Transverse colon (tissue), 4 donors: ENCODE measurements around the gene FLCN. TPM values are rescaled to one million over a fixed set of nuclear protein-coding genes. Genes with fewer than 3 reads are reported as not detected.
A peak's percentile ranks its signal among the peaks of the same experiment; 100 is the strongest.
"Not testable (repeated sequence)": the region's sequence is repeated elsewhere in the genome, so short reads cannot be mapped to it uniquely, and the experiment has no call there.

ENCODE experiments used
- DNase-seq: peaks from one replicate; pipeline ENCODE4 v3.0.0-alpha.2; 2019
- H3K27ac ChIP-seq, 4 donors: fragments of 200-600 bp; sonication (generic); 2 replicates each; pipeline ENCODE4 v1.5.1; 2016 to 2018; ENCODE audit warnings: inconsistent platforms in 4 of 4
- H3K27me3 ChIP-seq: fragments of 200-600 bp; sonication (generic); 2 replicates; pipeline ENCODE4 v1.5.1; 2017; ENCODE audit warnings: inconsistent platforms
- H3K36me3 ChIP-seq, 4 donors: fragments of 200-600 bp; sonication (generic); 2 replicates each; pipeline ENCODE4 v1.5.1; 2017 to 2019; ENCODE audit warnings: inconsistent platforms in 4 of 4
- H3K4me1 ChIP-seq, 4 donors: fragments of 200-600 bp; sonication (generic); 2 replicates each; pipeline ENCODE4 v1.5.1; 2017 to 2020; ENCODE audit warnings: inconsistent platforms in 4 of 4
- H3K4me3 ChIP-seq, 4 donors: fragments of 200-600 bp; sonication (generic); 1 replicate in 1 of 4; 2 replicates in 3 of 4; pipeline versions ENCODE4 v1.5.1 to v1.6.1; 2017 to 2019; ENCODE audit warnings: inconsistent platforms in 4 of 4
- H3K9me3 ChIP-seq, 2 donors: fragments of 200-600 bp; sonication (generic); 2 replicates each; pipeline ENCODE4 v1.5.1; 2017 to 2019; ENCODE audit warnings: inconsistent platforms in 2 of 2
- CTCF ChIP-seq, 5 experiments: fragments of 200-600 bp in 3 of 5; fragments of 450-650 bp in 2 of 5; sonication (generic) in 3 of 5; IDR thresholded peaks; 1 replicate in 2 of 5; 2 replicates in 3 of 5; pipeline ENCODE4 v1.5.1; 2016 to 2017; ENCODE audit warnings: antibody characterized with exemption in 5 of 5, inconsistent platforms in 3 of 5, mild to moderate bottlenecking in 2 of 5, moderate library complexity in 1 of 5
- EP300 ChIP-seq: sonication (generic); formaldehyde crosslinking; IDR thresholded peaks from one replicate; pipeline ENCODE4 v1.6.1; 2017; ENCODE audit warnings: antibody characterized with exemption, low read depth
- POLR2A ChIP-seq: fragments of 450-650 bp; IDR thresholded peaks from one replicate; pipeline ENCODE4 v1.6.1; 2016; ENCODE audit warnings: antibody characterized with exemption, mild to moderate bottlenecking, moderate library complexity
- POLR2AphosphoS5 ChIP-seq, 3 donors: sonication (generic); formaldehyde crosslinking; IDR thresholded peaks; one replicate each; pipeline ENCODE4 v1.6.1; 2016; ENCODE audit warnings: antibody characterized with exemption in 3 of 3
- WGBS, 2 donors: methylation state at CpG; one replicate each; pipeline ENCODE4 v1.1.5; 2018; ENCODE audit warnings: low coverage in 1 of 2; 5-methylcytosine and 5-hydroxymethylcytosine counted together
- in situ Hi-C, 4 donors: fragments of 200-750 bp; cut with MboI; loops; one replicate each; pipeline versions ENCODE4 v1.15.0 to v1.15.1; 2017; ENCODE audit warnings: low sequenced_read_pairs in 3 of 4, low pct_ligation_motif_present in 1 of 4, low pct_unique_long_range_greater_than_20kb in 1 of 4
- intact Hi-C: fragments of 100-400 bp; cut with DNase I; formaldehyde crosslinking; loops from one replicate; pipeline ENCODE4 v1.15.1; 2023; ENCODE audit warnings: low total_unique reads
- total RNA-seq, 4 donors: library from RNA; depleted of rRNA; stranded (reverse); fragments of >200 nt; gene quantifications; one replicate each; pipeline ENCODE4 v1.1.0, GENCODE V29; 2016

FLCN gene
- total RNA-seq, 4 donors from 2014 or later = 43.0 to 560 (median 81.1) TPM

- Histone ChIP-seq H3K9me3 (no peaks in the 10 kb centered on the region), H3K4me1 (peaks cover 12 to 41% (median 15%) of the 10 kb centered on the region in 4 donors), H3K36me3 (peaks cover 0 to 12% (median 6%) of the 10 kb centered on the region in 4 donors), H3K27ac (no peak overlapping the region), H3K4me3 (peak overlapping the region in 2 of 4 donors; percentile 93 to 99), H3K27me3 (no peaks in the 10 kb centered on the region)
- in situ Hi-C loops = no loop called here
- no peak for DNase-seq
- no peak for TF ChIP-seq POLR2AphosphoS5 (IDR thresholded peaks at IDR 0.05)
- no peak for TF ChIP-seq CTCF (IDR thresholded peaks at IDR 0.05)
- TF ChIP-seq POLR2A = no peak
- TF ChIP-seq EP300 = no peak
- intact Hi-C loops = no loop called here
- WGBS, 2 donors = 70 to 80% methylated on average over 4 of the region's 4 CpGs
Observed at GRCh38 chr17:17279316-17279715, 42.3 kb upstream of the FLCN start.

GRCh38 chr17:17277431-17277830, 40.5 kb upstream of the FLCN start:
- DNase-seq, intact Hi-C loops, H3K27me3 ChIP-seq, in situ Hi-C loops, H3K27ac ChIP-seq, H3K9me3 ChIP-seq, H3K4me3 ChIP-seq: not testable (repeated sequence)
- WGBS, 2 donors = 87 to 96% methylated on average over 3 to 5 of the region's 5 CpGs
- H3K4me1 ChIP-seq = peaks cover 12 to 41% (median 15%) of the 10 kb centered on the region in 4 donors
- peaks cover 0 to 28% (median 9%) of the 10 kb centered on the region in 4 donors for H3K36me3 ChIP-seq

GRCh38 chr17:17275971-17276370, 39.0 kb upstream of the FLCN start:
- intact Hi-C loops (no loop called here), in situ Hi-C loops (no loop called here)
- peaks cover 0 to 35% (median 9%) of the 10 kb centered on the region in 4 donors for H3K36me3 ChIP-seq
- H3K4me3 ChIP-seq = no peak overlapping the region
- peaks cover 10 to 41% (median 12%) of the 10 kb centered on the region in 4 donors for H3K4me1 ChIP-seq
- TF ChIP-seq POLR2AphosphoS5 (IDR thresholded peaks at IDR 0.05) (no peak), POLR2A (no peak), EP300 (no peak), CTCF (IDR thresholded peaks at IDR 0.05) (no peak)
- no peaks in the 10 kb centered on the region for H3K27me3 ChIP-seq
- DNase-seq = no peak
- no peaks in the 10 kb centered on the region for H3K9me3 ChIP-seq
- 66 to 81% methylated on average over 6 of the region's 6 CpGs for WGBS, 2 donors
- no peak overlapping the region for H3K27ac ChIP-seq

GRCh38 chr17:17269926-17270773, 33.2 kb upstream of the FLCN start:
- DNase-seq = no peak
- peaks cover 0 to 86% (median 27%) of the 10 kb centered on the region in 4 donors for H3K36me3 ChIP-seq

More at GRCh38 chr17:17269926-17270773, 33.2 kb upstream of the FLCN start:
- no peak for TF ChIP-seq POLR2AphosphoS5 (IDR thresholded peaks at IDR 0.05)
- TF ChIP-seq POLR2A = no peak
- peak in 3 of 5 experiments; percentile 24 to 28 (median 25) for TF ChIP-seq CTCF (IDR thresholded peaks at IDR 0.05)
- TF ChIP-seq EP300 = no peak
- Histone ChIP-seq H3K9me3 (no peaks in the 10 kb centered on the region), H3K27ac (no peak overlapping the region), H3K27me3 (no peaks in the 10 kb centered on the region), H3K4me3 (no peak overlapping the region), H3K4me1 (no peaks in the 10 kb centered on the region)
- WGBS, 2 donors = 84 to 85% methylated on average over 5 to 9 of the region's 9 CpGs
- intact Hi-C loops (no loop called here), in situ Hi-C loops (no loop called here)
